Esophagus muscularis mucosa (tissue), 4 donors: ENCODE measurements around the gene SMARCAD1.

Experiments used
- CTCF ChIP-seq, 3 experiments: fragments of 200-600 bp in 2 of 3; fragments of 450-650 bp in 1 of 3; sonication (generic) in 2 of 3; IDR thresholded peaks; one replicate each; pipeline ENCODE4 v1.5.1; 2017 to 2019; ENCODE audit warnings: antibody characterized with exemption in 3 of 3, mild to moderate bottlenecking in 2 of 3, moderate library complexity in 1 of 3
- EP300 ChIP-seq: sonication (generic); formaldehyde crosslinking; IDR thresholded peaks from one replicate; pipeline ENCODE4 v1.6.1; 2017; ENCODE audit warnings: antibody characterized with exemption
- POLR2A ChIP-seq: fragments of 450-650 bp; IDR thresholded peaks from one replicate; pipeline ENCODE4 v1.6.1; 2017; ENCODE audit warnings: antibody characterized with exemption, moderate library complexity, mild to moderate bottlenecking, low read depth

GRCh38 chr4:94277534-94277933 is 69.9 kb downstream of the SMARCAD1 start:
- TF ChIP-seq CTCF (IDR thresholded peaks at IDR 0.05) (no peak), POLR2A (no peak), EP300 (no peak)
